Gastroesophageal sphincter (tissue), 4 donors: Measurements from ENCODE around the gene BCAS3. TPM values are rescaled to one million over a fixed set of nuclear protein-coding genes. Genes with fewer than 3 reads are reported as not detected.
A peak's percentile ranks its signal among the peaks of the same experiment; 100 is the strongest.

ENCODE experiments used
- ATAC-seq: fragments of 150-250 bp; one replicate; pipeline ENCODE4 v1.9.1; 2016; ENCODE audit warnings: mild to moderate bottlenecking, moderate library complexity
- H3K27ac ChIP-seq, 4 donors: fragments of 200-600 bp; sonication (generic) in 3 of 4; 1 replicate in 3 of 4; 2 replicates in 1 of 4; pipeline ENCODE4 v1.5.1; 2016 to 2019
- H3K27me3 ChIP-seq: fragments of 200-600 bp; sonication (generic); one replicate; pipeline ENCODE4 v1.5.1; 2019
- H3K36me3 ChIP-seq, 2 donors: fragments of 200-600 bp; sonication (generic); one replicate each; pipeline ENCODE4 v1.5.1; 2019; ENCODE audit warnings: control low read depth in 1 of 2
- H3K4me1 ChIP-seq, 3 donors: fragments of 200-600 bp; sonication (generic); 1 replicate in 2 of 3; 2 replicates in 1 of 3; pipeline ENCODE4 v1.5.1; 2016 to 2019; ENCODE audit warnings: control low read depth in 2 of 3
- H3K4me3 ChIP-seq, 2 donors: fragments of 200-600 bp; sonication (generic); one replicate each; pipeline ENCODE4 v1.5.1; 2019; ENCODE audit warnings: mild to moderate bottlenecking in 1 of 2, moderate library complexity in 1 of 2
- H3K9me3 ChIP-seq, 3 donors: fragments of 200-600 bp; sonication (generic); one replicate each; pipeline ENCODE4 v1.5.1; 2017 to 2019; ENCODE audit warnings: control low read depth in 2 of 3
- EP300 ChIP-seq: sonication (generic); formaldehyde crosslinking; IDR thresholded peaks from one replicate; pipeline ENCODE4 v1.6.1; 2017; ENCODE audit warnings: antibody characterized with exemption, mild to moderate bottlenecking
- POLR2A ChIP-seq, 2 donors: fragments of 450-650 bp; IDR thresholded peaks; one replicate each; pipeline ENCODE4 v1.6.1; 2017; ENCODE audit warnings: antibody characterized with exemption in 2 of 2, mild to moderate bottlenecking in 2 of 2, moderate library complexity in 1 of 2
- POLR2AphosphoS5 ChIP-seq: sonication (generic); formaldehyde crosslinking; IDR thresholded peaks from one replicate; pipeline ENCODE4 v1.6.1; 2017; ENCODE audit warnings: antibody characterized with exemption
- WGBS, 2 donors: methylation state at CpG; one replicate each; pipeline ENCODE4 v1.1.5; 2018; ENCODE audit warnings: low coverage in 1 of 2; 5-methylcytosine and 5-hydroxymethylcytosine counted together
- total RNA-seq, 4 donors: library from RNA; depleted of rRNA; stranded (reverse); fragments of >200 nt; gene quantifications; one replicate each; pipeline ENCODE4 v1.1.0, GENCODE V29; 2016
- TF ChIP-seq, protein P1 (sequence below), 4 experiments: fragments of 200-600 bp in 2 of 4; fragments of 450-650 bp in 2 of 4; sonication (generic) in 1 of 4; IDR thresholded peaks; one replicate each; pipeline ENCODE4 v1.5.1; 2017 to 2019; ENCODE audit warnings: antibody characterized with exemption in 4 of 4, mild to moderate bottlenecking in 2 of 4, moderate library complexity in 2 of 4

BCAS3 gene
- total RNA-seq, 4 donors from 2014 or later, result 18.8 to 37.0 (median 34.5) TPM

DNA sequence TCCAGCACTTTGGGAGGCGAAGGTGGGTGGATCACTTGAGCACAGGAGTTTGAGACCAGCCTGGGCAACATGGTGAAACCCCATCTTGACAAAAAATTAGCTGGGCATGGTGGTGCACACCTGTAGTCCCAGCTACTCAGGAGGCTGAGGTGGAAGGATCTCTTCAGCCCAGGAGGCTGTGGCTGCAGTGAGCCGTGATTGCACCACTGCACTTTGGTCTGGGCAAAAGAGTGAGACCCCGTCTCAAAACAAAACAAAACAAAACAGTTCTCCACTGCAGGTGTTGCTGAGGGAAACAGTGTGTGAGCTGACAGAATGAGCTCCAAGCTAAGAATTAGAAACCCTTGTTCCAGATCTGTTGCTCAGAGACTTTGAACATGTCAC, 686.8 kb downstream of the BCAS3 start:
- Histone ChIP-seq H3K9me3 (no peaks in the 10 kb centered on the region), H3K27me3 (no peaks in the 10 kb centered on the region), H3K36me3 (peaks cover 0 to 11% of the 10 kb centered on the region in 2 donors), H3K27ac (no peak overlapping the region), H3K4me3 (no peak overlapping the region), H3K4me1 (peaks cover 0 to 12% (median 0%) of the 10 kb centered on the region in 3 donors)
- ATAC-seq, result no peak
- 90% methylated on average over 2 of the region's 3 CpGs for WGBS, 2 donors
- TF ChIP-seq EP300 (no peak), POLR2A (IDR thresholded peaks at IDR 0.05) (no peak), POLR2AphosphoS5 (no peak)
- TF ChIP-seq, protein P1, sequence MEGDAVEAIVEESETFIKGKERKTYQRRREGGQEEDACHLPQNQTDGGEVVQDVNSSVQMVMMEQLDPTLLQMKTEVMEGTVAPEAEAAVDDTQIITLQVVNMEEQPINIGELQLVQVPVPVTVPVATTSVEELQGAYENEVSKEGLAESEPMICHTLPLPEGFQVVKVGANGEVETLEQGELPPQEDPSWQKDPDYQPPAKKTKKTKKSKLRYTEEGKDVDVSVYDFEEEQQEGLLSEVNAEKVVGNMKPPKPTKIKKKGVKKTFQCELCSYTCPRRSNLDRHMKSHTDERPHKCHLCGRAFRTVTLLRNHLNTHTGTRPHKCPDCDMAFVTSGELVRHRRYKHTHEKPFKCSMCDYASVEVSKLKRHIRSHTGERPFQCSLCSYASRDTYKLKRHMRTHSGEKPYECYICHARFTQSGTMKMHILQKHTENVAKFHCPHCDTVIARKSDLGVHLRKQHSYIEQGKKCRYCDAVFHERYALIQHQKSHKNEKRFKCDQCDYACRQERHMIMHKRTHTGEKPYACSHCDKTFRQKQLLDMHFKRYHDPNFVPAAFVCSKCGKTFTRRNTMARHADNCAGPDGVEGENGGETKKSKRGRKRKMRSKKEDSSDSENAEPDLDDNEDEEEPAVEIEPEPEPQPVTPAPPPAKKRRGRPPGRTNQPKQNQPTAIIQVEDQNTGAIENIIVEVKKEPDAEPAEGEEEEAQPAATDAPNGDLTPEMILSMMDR (IDR thresholded peaks at IDR 0.05), result no peak

DNA sequence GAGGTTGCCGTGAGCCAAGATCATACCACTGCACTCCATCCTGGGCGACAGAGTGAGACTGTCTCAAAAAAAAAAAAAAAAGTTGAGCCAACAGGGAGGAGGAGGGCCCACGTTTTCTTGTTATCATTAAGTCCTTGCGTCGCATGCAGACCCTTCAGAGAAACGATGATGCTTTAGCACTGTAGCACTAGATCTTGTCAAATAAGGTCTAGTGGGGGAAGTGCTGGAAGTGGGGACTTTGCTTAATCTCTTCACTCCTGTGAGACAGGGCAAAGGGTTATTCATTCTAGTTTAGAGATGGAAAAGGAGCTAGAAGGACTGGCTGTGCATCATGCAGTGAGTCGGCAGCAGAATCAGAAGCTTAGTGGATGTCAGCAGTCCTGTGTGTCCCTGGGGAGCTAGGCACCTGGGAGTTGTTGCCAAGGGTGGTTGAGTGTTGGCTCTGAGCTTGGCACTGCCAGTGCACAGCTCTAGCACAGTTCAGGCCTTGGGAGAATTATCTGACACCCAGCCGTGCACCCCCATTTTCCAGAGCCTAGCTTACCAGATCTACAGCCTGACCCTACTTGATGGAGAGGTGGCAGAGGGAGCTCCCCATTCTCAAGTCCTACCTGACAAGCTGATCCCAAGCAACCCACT, 688.5 kb downstream of the BCAS3 start:
- peaks cover 0 to 11% of the 10 kb centered on the region in 2 donors for H3K36me3 ChIP-seq
- TF ChIP-seq EP300 (no peak), POLR2A (IDR thresholded peaks at IDR 0.05) (no peak), POLR2AphosphoS5 (no peak)
- TF ChIP-seq, protein P1 (IDR thresholded peaks at IDR 0.05), result no peak
- ATAC-seq, result no peak
- H3K27ac ChIP-seq, result peak overlapping the region in 3 of 4 donors; percentile 49 to 61 (median 55)
- no peaks in the 10 kb centered on the region for H3K27me3 ChIP-seq
- H3K4me3 ChIP-seq, result no peak overlapping the region
- H3K4me1 ChIP-seq, result peaks cover 0 to 12% (median 0%) of the 10 kb centered on the region in 3 donors
- WGBS, 2 donors, result 85 to 93% methylated on average over 6 to 7 of the region's 8 CpGs
- no peaks in the 10 kb centered on the region for H3K9me3 ChIP-seq

DNA sequence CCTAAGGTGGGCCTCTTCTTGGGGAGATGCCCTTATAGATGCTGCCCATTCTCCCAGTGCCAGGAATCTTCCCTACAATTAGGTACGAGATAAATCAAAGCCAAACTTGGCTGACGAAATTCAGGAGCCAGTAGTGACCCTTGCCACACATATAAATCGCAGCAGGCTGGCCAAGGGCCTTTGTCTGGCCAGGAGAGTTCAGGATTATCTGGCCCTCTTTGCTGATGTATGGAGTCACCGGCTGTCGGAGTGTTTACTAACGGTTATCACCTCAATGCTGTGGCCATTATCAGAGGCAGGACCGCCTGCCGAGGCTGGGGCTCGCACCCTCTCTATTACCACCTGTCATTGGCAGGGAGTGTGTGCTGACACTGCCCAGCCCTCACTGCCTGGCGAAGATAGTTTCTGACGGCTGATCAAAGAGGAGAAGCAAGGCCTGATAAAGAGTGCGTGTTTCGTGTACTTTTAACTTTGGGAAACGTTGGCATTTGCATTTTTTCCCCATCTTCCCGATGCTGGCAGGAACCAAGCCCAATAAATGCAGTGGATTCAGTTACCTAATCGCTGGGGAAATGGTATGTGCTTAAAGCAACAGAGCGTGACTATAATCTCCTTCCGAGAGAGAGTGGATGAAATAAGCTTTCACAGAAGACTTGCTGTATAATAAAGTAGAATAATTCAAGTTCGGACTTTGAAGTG, 689.2 kb downstream of the BCAS3 start:
- TF ChIP-seq EP300 (no peak), POLR2A (IDR thresholded peaks at IDR 0.05) (no peak), POLR2AphosphoS5 (no peak)
- TF ChIP-seq, protein P1 (IDR thresholded peaks at IDR 0.05), result no peak
- no peak overlapping the region for H3K4me3 ChIP-seq
- 24 to 37% methylated on average over 8 to 14 of the region's 19 CpGs for WGBS, 2 donors
- ATAC-seq, result no peak
- H3K27me3 ChIP-seq, result no peaks in the 10 kb centered on the region
- H3K4me1 ChIP-seq, result peaks cover 0 to 12% (median 0%) of the 10 kb centered on the region in 3 donors
- peak overlapping the region in 3 of 4 donors; percentile 49 to 61 (median 55) for H3K27ac ChIP-seq
- H3K9me3 ChIP-seq, result no peaks in the 10 kb centered on the region
- H3K36me3 ChIP-seq, result peaks cover 0 to 11% of the 10 kb centered on the region in 2 donors

DNA sequence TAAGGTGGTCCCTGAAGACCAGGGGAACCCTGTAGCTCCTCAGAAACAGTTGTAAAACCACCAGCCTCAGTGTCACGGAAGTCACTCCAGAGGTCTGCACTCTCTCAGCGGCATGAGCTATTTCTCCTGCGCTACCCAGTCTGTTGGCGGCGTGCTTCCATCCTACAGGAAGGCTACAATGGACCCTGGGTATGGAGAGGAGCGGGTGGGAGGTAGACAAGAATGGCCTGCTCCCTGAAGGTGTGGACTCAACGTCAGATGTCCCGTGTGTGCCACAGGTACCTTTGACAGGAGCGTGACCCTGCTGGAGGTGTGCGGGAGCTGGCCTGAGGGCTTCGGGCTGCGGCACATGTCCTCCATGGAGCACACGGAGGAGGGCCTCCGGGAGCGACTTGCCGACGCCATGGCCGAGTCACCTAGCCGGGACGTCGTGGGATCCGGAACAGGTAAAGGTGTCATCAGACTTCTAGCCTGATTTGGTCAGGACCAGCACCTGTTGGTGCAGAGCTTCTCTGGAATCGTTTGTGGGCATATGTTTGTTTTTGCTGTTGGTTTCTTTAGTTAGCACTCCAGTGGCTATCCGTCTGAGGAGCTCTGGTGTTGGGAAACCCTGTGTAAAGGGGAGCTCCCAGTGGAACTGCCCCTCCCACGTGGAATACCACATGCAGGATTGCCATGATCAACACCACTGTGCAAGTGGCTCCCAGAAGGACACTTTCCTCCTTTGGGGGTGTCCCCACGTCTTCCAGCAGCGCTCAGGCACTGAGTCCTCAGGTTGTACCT, 690.6 kb downstream of the BCAS3 start:
- Histone ChIP-seq H3K27me3 (no peaks in the 10 kb centered on the region), H3K36me3 (peaks cover 0 to 11% of the 10 kb centered on the region in 2 donors), H3K27ac (no peak overlapping the region), H3K9me3 (no peaks in the 10 kb centered on the region), H3K4me3 (no peak overlapping the region), H3K4me1 (peaks cover 0 to 12% (median 0%) of the 10 kb centered on the region in 3 donors)
- ATAC-seq, result no peak
- WGBS, 2 donors, result 98 to 100% methylated on average over 2 to 14 of the region's 27 CpGs
- TF ChIP-seq POLR2A (IDR thresholded peaks at IDR 0.05) (no peak), POLR2AphosphoS5 (no peak), EP300 (no peak)
- TF ChIP-seq, protein P1 (IDR thresholded peaks at IDR 0.05), result no peak
